Left hindlimb (tissue), 1 donor: ENCODE measurements around the gene CHID1.

Experiments
- DNase-seq: peaks from one replicate; pipeline ENCODE4 v3.0.0-alpha.2; 2018

CHID1 gene

GRCh38 chr11:862081-862661 is 48.4 kb downstream of the CHID1 start:
- DNase-seq, result no peak

DNA sequence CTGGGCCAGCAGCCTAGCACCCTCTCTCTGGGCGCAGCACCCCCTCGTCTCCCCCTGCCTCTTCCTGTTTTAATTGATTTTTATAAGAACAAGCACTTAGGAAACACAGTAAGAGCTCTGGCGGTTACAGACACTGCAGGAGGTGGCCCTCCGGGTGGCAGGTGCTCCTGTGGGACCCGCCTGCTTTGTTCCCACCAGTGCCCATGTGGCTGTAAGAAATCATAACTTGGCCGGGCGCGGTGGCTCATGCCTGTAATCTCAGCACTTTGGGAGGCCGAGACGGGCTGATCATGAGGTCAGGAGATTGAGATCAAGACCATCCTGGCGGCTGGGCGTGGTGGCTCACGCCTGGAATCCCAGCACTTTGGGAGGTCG is 49.5 kb downstream of the CHID1 start:
- no peak for DNase-seq

GRCh38 chr11:860234-861104 is 50.1 kb downstream of the CHID1 start:
- DNase-seq, result no peak

DNA sequence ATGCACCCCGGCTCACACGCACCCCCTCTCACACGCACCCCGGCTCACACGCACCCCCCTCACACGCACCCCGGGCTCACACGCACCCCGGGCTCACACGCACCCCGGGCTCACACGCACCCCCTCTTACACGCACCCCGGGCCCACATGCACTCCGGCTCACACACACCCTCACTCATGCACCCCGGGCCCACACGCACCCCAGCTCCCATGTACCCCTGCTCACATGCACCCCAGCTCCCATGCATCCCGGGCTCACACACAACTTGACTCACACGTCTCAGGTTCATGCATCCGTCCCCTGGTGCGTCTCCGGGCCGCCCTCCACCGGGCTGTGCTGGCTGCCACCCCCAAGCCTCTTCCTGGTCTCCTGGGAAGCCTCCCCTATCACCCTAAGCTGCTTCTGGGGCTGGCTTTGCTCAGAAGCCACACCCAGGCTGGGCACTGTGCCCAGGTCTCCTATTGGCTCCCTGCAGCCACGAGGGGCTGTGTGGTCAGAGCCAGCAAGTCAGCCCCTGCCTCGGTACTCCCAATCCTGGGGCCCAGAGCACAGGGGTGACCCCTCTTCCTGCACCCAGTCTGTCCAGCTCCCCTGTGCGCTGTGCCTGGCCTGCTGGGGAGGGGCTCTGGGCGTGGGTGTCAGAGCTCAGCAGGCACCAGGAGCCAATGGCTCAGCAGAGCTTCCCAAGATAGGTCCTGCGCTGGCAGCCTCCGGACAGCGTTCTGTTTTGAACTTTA is 51.0 kb downstream of the CHID1 start:
- peak; percentile 85 for DNase-seq

- no peak for DNase-seq
These were observed 51.8 kb downstream of the CHID1 start for GRCh38 chr11:858762-859339.

GRCh38 chr11:858053-858761 is 52.4 kb downstream of the CHID1 start:
- no peak for DNase-seq

- DNase-seq, result no peak
These were observed 54.2 kb downstream of the CHID1 start for GRCh38 chr11:856397-856796.

GRCh38 chr11:855796-856195 is 54.8 kb downstream of the CHID1 start:
- DNase-seq, result no peak

- DNase-seq, result no peak
These were observed 55.3 kb downstream of the CHID1 start for GRCh38 chr11:855330-855674.

- no peak for DNase-seq
These were observed 55.8 kb downstream of the CHID1 start for GRCh38 chr11:854601-855329.

DNA sequence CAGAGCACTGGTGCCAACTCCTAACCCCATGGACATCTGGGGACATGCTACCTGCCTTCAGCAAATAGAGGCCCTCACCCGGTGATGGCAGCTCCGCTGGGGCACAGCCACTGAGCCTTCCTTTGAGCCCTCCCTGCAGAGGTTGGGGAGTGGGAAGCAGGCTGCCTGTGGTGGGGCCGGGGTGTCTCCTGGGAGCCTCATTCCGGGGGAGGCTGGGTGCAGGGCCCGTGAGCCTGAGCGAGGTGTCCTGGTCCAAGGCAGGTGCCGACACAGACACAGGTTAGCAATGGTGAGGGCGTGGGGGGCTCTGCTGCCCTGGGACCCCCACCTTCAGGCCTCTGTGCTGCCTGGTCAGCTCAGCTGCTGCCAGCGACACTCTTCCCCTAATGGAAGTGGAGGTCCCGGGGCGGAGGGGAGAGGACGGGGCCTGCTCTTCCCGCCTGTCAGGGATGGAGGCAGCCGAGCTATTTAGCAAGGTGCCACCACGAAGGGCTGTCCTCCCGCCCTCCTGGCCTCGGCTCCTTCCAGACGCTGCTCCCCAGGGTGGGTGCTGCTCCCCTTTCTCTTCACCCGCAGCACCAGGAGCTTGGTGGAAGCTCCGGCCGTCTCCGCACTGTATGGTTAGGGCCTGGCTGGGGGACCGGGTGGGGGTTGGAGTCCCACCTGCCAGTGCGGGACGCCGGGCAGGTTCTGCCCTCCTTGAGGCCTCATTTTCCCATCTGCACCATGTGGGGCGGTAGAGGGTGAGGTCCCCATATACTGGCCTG is 56.7 kb downstream of the CHID1 start:
- DNase-seq, result no peak

- DNase-seq, result no peak
These were observed 57.8 kb downstream of the CHID1 start for GRCh38 chr11:852762-853161.

GRCh38 chr11:850775-851763 is 59.5 kb downstream of the CHID1 start:
- no peak for DNase-seq

DNA sequence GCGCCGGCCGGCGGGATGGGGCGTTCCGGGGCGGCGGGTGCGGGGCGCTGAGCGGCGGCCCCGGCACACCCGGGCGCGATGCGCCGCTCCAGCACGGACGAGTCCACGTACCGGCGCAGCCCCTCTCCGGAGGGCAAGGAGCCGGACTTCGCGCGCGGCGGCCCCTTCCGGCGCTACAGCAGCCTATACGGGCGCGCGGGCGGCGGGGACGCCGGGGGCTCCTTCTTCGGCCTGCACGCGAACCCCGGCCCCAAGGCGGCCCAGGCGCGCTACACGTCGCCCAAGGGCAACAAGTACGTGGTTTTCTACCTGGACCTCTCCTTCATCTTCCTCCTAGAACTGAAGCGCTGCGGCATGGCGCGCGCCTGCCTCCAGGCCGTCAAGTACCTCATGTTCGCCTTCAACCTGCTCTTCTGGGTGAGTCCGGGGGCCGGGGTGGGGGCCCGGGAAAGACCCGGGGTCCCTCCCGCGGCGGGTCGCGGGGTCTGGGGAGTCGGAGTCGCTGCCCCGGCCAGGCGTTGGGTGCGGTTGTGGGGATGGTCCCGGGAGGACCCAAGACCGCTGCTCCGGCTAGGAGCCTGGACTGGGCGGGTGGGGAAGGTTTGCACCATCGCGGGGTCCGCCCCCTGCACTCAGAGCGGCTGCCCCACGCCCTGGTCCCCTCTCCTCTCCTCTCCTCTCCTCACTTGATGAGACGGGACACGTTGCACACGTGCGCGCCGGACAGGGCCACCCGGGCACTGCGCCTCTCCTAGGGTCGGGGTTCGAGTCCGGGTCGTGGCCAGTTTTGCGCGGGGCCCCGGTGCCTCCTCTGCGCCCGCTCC is 60.4 kb downstream of the CHID1 start:
- no peak for DNase-seq

DNA sequence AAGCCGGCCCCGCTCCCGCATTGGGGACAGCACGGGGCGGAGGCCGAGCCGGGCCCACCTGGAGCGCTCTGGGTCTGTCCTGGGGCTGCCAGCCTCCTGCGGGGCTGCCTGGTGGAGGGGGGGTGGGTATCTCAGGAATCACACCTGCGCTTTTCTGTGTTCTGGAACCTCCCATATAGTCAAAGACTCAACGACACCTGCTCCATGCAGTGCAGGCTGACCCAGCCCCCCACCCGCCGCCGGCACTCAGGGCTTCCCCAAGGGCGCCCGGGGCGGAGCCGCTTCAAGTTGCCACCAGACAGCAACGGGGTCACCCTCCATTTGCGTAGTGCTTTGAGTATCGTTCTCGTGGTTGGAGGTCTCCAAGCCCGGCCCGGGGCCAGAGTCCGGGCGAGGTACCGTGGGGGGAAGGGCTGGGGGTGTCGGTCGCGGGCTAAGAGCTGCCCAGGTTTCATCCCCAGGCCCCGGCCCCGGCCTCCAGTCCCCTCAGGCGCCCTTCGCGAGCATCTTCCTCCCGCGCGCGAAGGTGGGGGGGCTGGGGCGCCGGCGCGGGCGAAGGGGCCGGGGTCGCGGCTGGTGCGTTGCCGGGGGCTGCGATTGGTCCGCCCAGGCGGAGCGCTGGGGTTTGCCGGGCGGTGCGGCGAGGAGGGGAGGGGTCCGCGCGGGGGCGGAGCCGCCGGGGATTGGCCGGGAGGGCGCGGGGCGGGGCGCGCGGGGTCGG is 61.3 kb downstream of the CHID1 start:
- DNase-seq, result no peak

- DNase-seq, result no peak
These were observed 62.2 kb downstream of the CHID1 start for GRCh38 chr11:848380-848931.

DNA sequence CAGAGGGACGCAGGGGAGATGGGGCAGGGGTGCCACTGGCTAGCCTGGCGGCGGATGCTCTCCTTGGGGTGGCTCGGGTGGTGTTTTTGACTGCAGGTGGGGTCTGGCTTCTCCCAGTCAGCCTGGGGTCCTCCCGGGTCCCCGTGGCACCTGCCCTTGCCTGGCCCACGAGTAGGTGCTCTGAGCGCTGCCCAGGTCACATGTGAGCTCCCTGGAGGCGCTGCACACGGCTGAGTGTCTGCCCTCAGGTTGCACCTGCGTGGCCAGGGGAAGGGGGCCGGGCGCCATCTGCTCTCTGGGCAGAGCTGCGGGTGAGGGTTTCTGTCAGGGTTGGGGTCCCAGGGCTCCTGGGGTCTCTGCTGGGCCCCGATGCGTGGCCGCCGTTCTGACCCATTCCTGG is 62.7 kb downstream of the CHID1 start:
- DNase-seq, result no peak

- DNase-seq, result no peak
These were observed 64.0 kb downstream of the CHID1 start for GRCh38 chr11:846496-847098.
